Peyer's patch (tissue), 4 donors: ENCODE data around the gene P3H3. TPM values are rescaled to one million over a fixed set of nuclear protein-coding genes. Genes with fewer than 3 reads are reported as not detected.

ENCODE experiments used
- DNase-seq, 3 donors: peaks; one replicate each; pipeline ENCODE4 v3.0.0-alpha.2; 2017 to 2019
- H3K27ac ChIP-seq, 4 donors: fragments of 200-600 bp; sonication (generic); one replicate each; pipeline ENCODE4 v1.5.1; 2016 to 2019
- H3K27me3 ChIP-seq, 2 donors: fragments of 200-600 bp; sonication (generic); one replicate each; pipeline ENCODE4 v1.5.1; 2019
- H3K36me3 ChIP-seq, 3 donors: fragments of 200-600 bp; sonication (generic); one replicate each; pipeline ENCODE4 v1.5.1; 2016 to 2019
- H3K4me1 ChIP-seq, 4 donors: fragments of 200-600 bp; sonication (generic); one replicate each; pipeline ENCODE4 v1.5.1; 2016 to 2019
- H3K4me3 ChIP-seq, 4 donors: fragments of 200-600 bp; sonication (generic); 1 replicate in 3 of 4; 2 replicates in 1 of 4; pipeline ENCODE4 v1.5.1; 2016 to 2019; ENCODE audit warnings: mild to moderate bottlenecking in 1 of 4
- H3K9me3 ChIP-seq, 4 donors: fragments of 200-600 bp; sonication (generic); one replicate each; pipeline ENCODE4 v1.5.1; 2016 to 2019; ENCODE audit warnings: mild to moderate bottlenecking in 1 of 4
- CTCF ChIP-seq, 6 experiments: fragments of 450-650 bp in 4 of 6; fragments of 200-600 bp in 2 of 6; sonication (generic) in 1 of 6; IDR thresholded peaks; one replicate each; pipeline ENCODE4 v1.5.1; 2017 to 2019; ENCODE audit warnings: antibody characterized with exemption in 6 of 6, mild to moderate bottlenecking in 3 of 6, moderate library complexity in 1 of 6
- POLR2A ChIP-seq, 2 donors: fragments of 450-650 bp; IDR thresholded peaks; one replicate each; pipeline ENCODE4 v1.5.1; 2017; ENCODE audit warnings: antibody characterized with exemption in 2 of 2, mild to moderate bottlenecking in 2 of 2, moderate library complexity in 2 of 2
- total RNA-seq, 4 donors: library from RNA; depleted of rRNA; stranded (reverse); fragments of >200 nt; gene quantifications; one replicate each; pipeline ENCODE4 v1.1.0, GENCODE V29; 2016

The P3H3 gene
- total RNA-seq, 4 donors from 2014 or later: 3.7 to 40.4 (median 8.7) TPM

- Histone ChIP-seq H3K4me1 (peaks cover 0 to 2% (median 0%) of the 10 kb centered on the region in 4 donors), H3K9me3 (no peaks in the 10 kb centered on the region), H3K4me3 (no peak overlapping the region), H3K36me3 (peaks cover 0 to 19% (median 0%) of the 10 kb centered on the region in 3 donors), H3K27me3 (no peaks in the 10 kb centered on the region), H3K27ac (no peak overlapping the region)
- no peak for TF ChIP-seq CTCF (IDR thresholded peaks at IDR 0.05)
- TF ChIP-seq POLR2A (IDR thresholded peaks at IDR 0.05): no peak
- DNase-seq: no peak
These were observed 6.7 kb downstream of the P3H3 start for GRCh38 chr12:6834873-6835272.

- Histone ChIP-seq H3K9me3 (no peaks in the 10 kb centered on the region), H3K4me1 (peaks cover 0 to 4% (median 0%) of the 10 kb centered on the region in 4 donors), H3K4me3 (no peak overlapping the region), H3K27ac (no peak overlapping the region), H3K27me3 (no peaks in the 10 kb centered on the region), H3K36me3 (peaks cover 0 to 19% (median 0%) of the 10 kb centered on the region in 3 donors)
- no peak for DNase-seq
- no peak for TF ChIP-seq CTCF (IDR thresholded peaks at IDR 0.05)
- no peak for TF ChIP-seq POLR2A (IDR thresholded peaks at IDR 0.05)
These were observed 8.6 kb downstream of the P3H3 start for GRCh38 chr12:6836851-6837250.

GRCh38 chr12:6837370-6838060, 9.3 kb downstream of the P3H3 start:
- Histone ChIP-seq H3K36me3 (peaks cover 0 to 19% (median 0%) of the 10 kb centered on the region in 3 donors), H3K4me3 (no peak overlapping the region), H3K27me3 (no peaks in the 10 kb centered on the region), H3K9me3 (no peaks in the 10 kb centered on the region), H3K4me1 (peaks cover 0 to 4% (median 0%) of the 10 kb centered on the region in 4 donors), H3K27ac (no peak overlapping the region)
- no peak for DNase-seq
- TF ChIP-seq POLR2A (IDR thresholded peaks at IDR 0.05) (no peak), CTCF (IDR thresholded peaks at IDR 0.05) (no peak)

- no peak overlapping the region for H3K27ac ChIP-seq
- peaks cover 0 to 13% (median 0%) of the 10 kb centered on the region in 3 donors for H3K36me3 ChIP-seq
- TF ChIP-seq POLR2A (IDR thresholded peaks at IDR 0.05) (no peak), CTCF (IDR thresholded peaks at IDR 0.05) (no peak)
These were observed 10.6 kb downstream of the P3H3 start for GRCh38 chr12:6838854-6839253.

GRCh38 chr12:6839482-6840201, 11.4 kb downstream of the P3H3 start:
- TF ChIP-seq POLR2A (IDR thresholded peaks at IDR 0.05) (no peak), CTCF (IDR thresholded peaks at IDR 0.05) (no peak)
- Histone ChIP-seq H3K9me3 (no peaks in the 10 kb centered on the region), H3K4me1 (peaks cover 0 to 4% (median 0%) of the 10 kb centered on the region in 4 donors), H3K27ac (peak overlapping the region in 1 of 4 donors; percentile 73), H3K4me3 (no peak overlapping the region), H3K36me3 (peaks cover 0 to 13% (median 0%) of the 10 kb centered on the region in 3 donors), H3K27me3 (no peaks in the 10 kb centered on the region)
- peak in 2 of 3 donors; percentile 81 to 88 for DNase-seq

More at GRCh38 chr12:6838854-6839253, 10.6 kb downstream of the P3H3 start:
- Histone ChIP-seq H3K9me3 (no peaks in the 10 kb centered on the region), H3K4me1 (peaks cover 0 to 4% (median 0%) of the 10 kb centered on the region in 4 donors), H3K27me3 (no peaks in the 10 kb centered on the region), H3K4me3 (no peak overlapping the region)
- DNase-seq: no peak
